Measurements from ENCODE around the gene DYNLL2. TPM values are rescaled to one million over a fixed set of nuclear protein-coding genes. Genes with fewer than 3 reads are reported as not detected.

The DYNLL2 gene
- polyA plus RNA-seq, 3 donors, result 0.30 to 9.9 (median 0.42) TPM

GRCh38 chr17:58046239-58047094 lies 36.8 kb upstream of the DYNLL2 start:
- H4K20me1 ChIP-seq (ENCODE audit: insufficient read depth, low read length), result no peaks in the 10 kb centered on the region
- H3K79me2 ChIP-seq (ENCODE audit: insufficient read depth, low read length), result no peaks in the 10 kb centered on the region
- Mint-ChIP-seq H3K36me3 (no peaks in the 10 kb centered on the region), H3K4me3 (no peak overlapping the region), H3K27ac (no peak overlapping the region), H3K4me1 (peaks cover 2% of the 10 kb centered on the region), H3K9me3 (peaks cover 0 to 2% (median 0%) of the 10 kb centered on the region in 7 donors), H3K27me3 (ENCODE audit: low read depth in 3 of 3) (peaks cover 4 to 20% (median 9%) of the 10 kb centered on the region in 3 donors)
- H3K9ac ChIP-seq (ENCODE audit: insufficient read depth, low read length, poor library complexity, severe bottlenecking), result no peak overlapping the region
- WGBS (ENCODE audit: insufficient coverage), result 66% methylated on average over 11 of the region's 18 CpGs
- no peak overlapping the region for H3K27ac ChIP-seq (ENCODE audit: low read depth in 1 of 2, low read length in 2 of 2)
- H3K4me1 ChIP-seq (ENCODE audit: control insufficient read depth in 1 of 2, insufficient read depth in 2 of 2, low read length in 2 of 2), result no peaks in the 10 kb centered on the region
- intact Hi-C loops (cut with micrococcal nuclease), result no loop called here
- no peaks in the 10 kb centered on the region for H3K9me3 ChIP-seq (replicated peaks in 1 of 2; ENCODE audit: control insufficient read depth in 1 of 2, insufficient read depth in 1 of 2, low read length in 2 of 2)
- H3K4me2 ChIP-seq (replicated peaks; ENCODE audit: extremely low read depth, low read length, poor library complexity, severe bottlenecking), result no peak overlapping the region
- H3K4me3 ChIP-seq (replicated peaks in 1 of 3; ENCODE audit: low read depth in 2 of 3, low read length in 3 of 3), result no peak overlapping the region
- no peak overlapping the region for H2AFZ ChIP-seq (ENCODE audit: insufficient read depth, low read depth, low read length, poor library complexity, severe bottlenecking)
- no peaks in the 10 kb centered on the region for H3K36me3 ChIP-seq (replicated peaks in 1 of 2; ENCODE audit: control insufficient read depth in 1 of 2, insufficient read depth in 2 of 2, low read length in 2 of 2)
- no peaks in the 10 kb centered on the region for H3K27me3 ChIP-seq (ENCODE audit: control insufficient read depth in 2 of 2, insufficient read depth in 2 of 2, low read length in 2 of 2)
- TF ChIP-seq CTCF (IDR thresholded peaks at IDR 0.05), result no peak
- no peak for DNase-seq

- Histone ChIP-seq H3K4me1 (ENCODE audit: control insufficient read depth in 1 of 2, insufficient read depth in 2 of 2, low read length in 2 of 2) (no peaks in the 10 kb centered on the region), H3K9me3 (replicated peaks in 1 of 2; ENCODE audit: control insufficient read depth in 1 of 2, insufficient read depth in 1 of 2, low read length in 2 of 2) (no peaks in the 10 kb centered on the region), H4K20me1 (ENCODE audit: insufficient read depth, low read length) (no peaks in the 10 kb centered on the region), H3K27me3 (ENCODE audit: control insufficient read depth in 2 of 2, insufficient read depth in 2 of 2, low read length in 2 of 2) (no peaks in the 10 kb centered on the region), H3K4me3 (replicated peaks in 1 of 3; ENCODE audit: low read depth in 2 of 3, low read length in 3 of 3) (no peak overlapping the region), H3K9ac (ENCODE audit: insufficient read depth, low read length, poor library complexity, severe bottlenecking) (no peak overlapping the region), H3K79me2 (ENCODE audit: insufficient read depth, low read length) (no peaks in the 10 kb centered on the region), H3K27ac (ENCODE audit: low read depth in 1 of 2, low read length in 2 of 2) (no peak overlapping the region), H3K4me2 (replicated peaks; ENCODE audit: extremely low read depth, low read length, poor library complexity, severe bottlenecking) (no peak overlapping the region), H3K36me3 (replicated peaks in 1 of 2; ENCODE audit: control insufficient read depth in 1 of 2, insufficient read depth in 2 of 2, low read length in 2 of 2) (no peaks in the 10 kb centered on the region), H2AFZ (ENCODE audit: insufficient read depth, low read depth, low read length, poor library complexity, severe bottlenecking) (no peak overlapping the region)
- 93% methylated on average over 3 of the region's 4 CpGs for WGBS (ENCODE audit: insufficient coverage)
- Mint-ChIP-seq H3K4me3 (no peak overlapping the region), H3K36me3 (no peaks in the 10 kb centered on the region), H3K4me1 (peaks cover 2% of the 10 kb centered on the region), H3K9me3 (peaks cover 0 to 2% (median 0%) of the 10 kb centered on the region in 7 donors), H3K27ac (peak overlapping the region in 2 of 7 donors; percentile 16 to 17), H3K27me3 (ENCODE audit: low read depth in 3 of 3) (peaks cover 4 to 12% (median 7%) of the 10 kb centered on the region in 3 donors)
- intact Hi-C loops (cut with micrococcal nuclease), result no loop called here
- DNase-seq, result no peak
- no peak for TF ChIP-seq CTCF (IDR thresholded peaks at IDR 0.05)
Observed at GRCh38 chr17:58047376-58048150, 35.7 kb upstream of the DYNLL2 start.

Data from CD14-positive monocyte (primary cell).